Lower lobe of right lung (tissue), 2 donors: ENCODE results near the gene UMODL1. TPM values are rescaled to one million over a fixed set of nuclear protein-coding genes. Genes with fewer than 3 reads are reported as not detected.

Experiments
- ATAC-seq, 2 donors: fragments of 200-7000 bp; cut with Tn5 transposase; one replicate each; pipeline ENCODE4 v1.9.1; 2020 to 2022; ENCODE audit warnings: mild to moderate bottlenecking in 2 of 2, moderate library complexity in 2 of 2
- DNase-seq: peaks from one replicate; pipeline ENCODE4 v3.0.0-alpha.2; 2020
- H3K27ac ChIP-seq: fragments of 200-600 bp; one replicate; pipeline ENCODE4 v1.8.0; 2022
- H3K27me3 ChIP-seq: fragments of 200-600 bp; one replicate; pipeline ENCODE4 v1.8.0; 2022; ENCODE audit warnings: low read depth
- H3K36me3 ChIP-seq: fragments of 200-600 bp; one replicate; pipeline ENCODE4 v1.8.0; 2022; ENCODE audit warnings: mild to moderate bottlenecking
- H3K4me1 ChIP-seq: fragments of 200-600 bp; one replicate; pipeline ENCODE4 v1.8.0; 2022
- H3K4me3 ChIP-seq: fragments of 200-600 bp; one replicate; pipeline ENCODE4 v1.8.0; 2022; ENCODE audit warnings: mild to moderate bottlenecking
- H3K9me3 ChIP-seq: fragments of 200-600 bp; one replicate; pipeline ENCODE4 v1.8.0; 2022
- intact Hi-C: fragments of 100-400 bp; cut with DNase I; formaldehyde crosslinking; loops from one replicate; pipeline ENCODE4 v1.11.0; 2022
- long read RNA-seq: library from polyadenylated mRNA; unstranded; transcript quantifications from one replicate; pipeline ENCODE4 v2.0.0, GENCODE V29; 2021
- total RNA-seq: library from RNA; stranded (reverse); fragmentation: NEBNext Ultra II Directional; extraction: Animal tissue kit (Norgen Biotek cat#: 25700); gene quantifications from one replicate; pipeline ENCODE4 v1.2.1, GENCODE V29; 2021
- TF ChIP-seq, protein P1 (sequence below): fragments of 200-600 bp; IDR thresholded peaks from one replicate; pipeline ENCODE4 v1.8.0; 2022; ENCODE audit warnings: antibody characterized with exemption, mild to moderate bottlenecking
- donor health status: DM: no; HTN: yes; CAD: no; lungs with severe emphysema.

The UMODL1 gene, protein sequence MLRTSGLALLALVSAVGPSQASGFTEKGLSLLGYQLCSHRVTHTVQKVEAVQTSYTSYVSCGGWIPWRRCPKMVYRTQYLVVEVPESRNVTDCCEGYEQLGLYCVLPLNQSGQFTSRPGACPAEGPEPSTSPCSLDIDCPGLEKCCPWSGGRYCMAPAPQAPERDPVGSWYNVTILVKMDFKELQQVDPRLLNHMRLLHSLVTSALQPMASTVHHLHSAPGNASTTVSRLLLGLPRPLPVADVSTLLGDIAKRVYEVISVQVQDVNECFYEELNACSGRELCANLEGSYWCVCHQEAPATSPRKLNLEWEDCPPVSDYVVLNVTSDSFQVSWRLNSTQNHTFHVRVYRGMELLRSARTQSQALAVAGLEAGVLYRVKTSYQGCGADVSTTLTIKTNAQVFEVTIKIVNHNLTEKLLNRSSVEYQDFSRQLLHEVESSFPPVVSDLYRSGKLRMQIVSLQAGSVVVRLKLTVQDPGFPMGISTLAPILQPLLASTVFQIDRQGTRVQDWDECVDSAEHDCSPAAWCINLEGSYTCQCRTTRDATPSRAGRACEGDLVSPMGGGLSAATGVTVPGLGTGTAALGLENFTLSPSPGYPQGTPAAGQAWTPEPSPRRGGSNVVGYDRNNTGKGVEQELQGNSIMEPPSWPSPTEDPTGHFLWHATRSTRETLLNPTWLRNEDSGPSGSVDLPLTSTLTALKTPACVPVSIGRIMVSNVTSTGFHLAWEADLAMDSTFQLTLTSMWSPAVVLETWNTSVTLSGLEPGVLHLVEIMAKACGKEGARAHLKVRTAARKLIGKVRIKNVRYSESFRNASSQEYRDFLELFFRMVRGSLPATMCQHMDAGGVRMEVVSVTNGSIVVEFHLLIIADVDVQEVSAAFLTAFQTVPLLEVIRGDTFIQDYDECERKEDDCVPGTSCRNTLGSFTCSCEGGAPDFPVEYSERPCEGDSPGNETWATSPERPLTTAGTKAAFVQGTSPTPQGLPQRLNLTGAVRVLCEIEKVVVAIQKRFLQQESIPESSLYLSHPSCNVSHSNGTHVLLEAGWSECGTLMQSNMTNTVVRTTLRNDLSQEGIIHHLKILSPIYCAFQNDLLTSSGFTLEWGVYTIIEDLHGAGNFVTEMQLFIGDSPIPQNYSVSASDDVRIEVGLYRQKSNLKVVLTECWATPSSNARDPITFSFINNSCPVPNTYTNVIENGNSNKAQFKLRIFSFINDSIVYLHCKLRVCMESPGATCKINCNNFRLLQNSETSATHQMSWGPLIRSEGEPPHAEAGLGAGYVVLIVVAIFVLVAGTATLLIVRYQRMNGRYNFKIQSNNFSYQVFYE
- total RNA-seq = 0.50 TPM
- long read RNA-seq = 0 reads

DNA sequence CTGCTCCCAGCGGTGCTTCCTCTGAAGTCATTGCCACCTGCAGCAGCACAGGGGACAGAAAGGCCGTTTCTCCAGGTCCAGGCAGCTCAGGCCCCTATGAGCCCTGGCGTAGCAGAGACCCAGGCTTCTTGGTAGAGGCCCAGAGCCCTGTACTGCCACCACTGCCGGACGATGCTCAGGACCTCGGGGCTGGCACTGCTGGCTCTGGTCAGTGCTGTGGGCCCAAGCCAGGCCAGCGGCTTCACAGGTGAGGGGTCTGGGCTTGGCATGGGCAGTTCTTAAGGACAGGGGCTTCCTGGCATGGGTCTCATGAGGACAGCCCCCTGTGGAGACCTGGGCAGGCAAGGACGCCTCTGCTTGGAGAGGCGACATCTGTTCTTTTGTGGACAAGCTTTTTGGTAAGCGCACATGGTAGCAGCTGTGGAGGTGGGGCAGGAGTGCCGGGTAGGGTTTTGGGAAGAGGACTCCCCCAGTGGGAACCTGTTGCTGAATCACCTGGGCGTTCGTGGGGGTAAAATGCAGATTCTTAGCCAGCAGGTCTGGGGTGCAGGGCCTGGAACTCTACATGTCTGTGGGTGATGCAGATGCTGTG lies at the start of gene UMODL1:
Gene UMODL1, plus strand, starts transcription at position 172 of the 592 bp plus-strand sequence. Its CDS starts 0 bp downstream, at position 172.
- DNase-seq (no peak), ATAC-seq (no peak)
- TF ChIP-seq, protein P1, sequence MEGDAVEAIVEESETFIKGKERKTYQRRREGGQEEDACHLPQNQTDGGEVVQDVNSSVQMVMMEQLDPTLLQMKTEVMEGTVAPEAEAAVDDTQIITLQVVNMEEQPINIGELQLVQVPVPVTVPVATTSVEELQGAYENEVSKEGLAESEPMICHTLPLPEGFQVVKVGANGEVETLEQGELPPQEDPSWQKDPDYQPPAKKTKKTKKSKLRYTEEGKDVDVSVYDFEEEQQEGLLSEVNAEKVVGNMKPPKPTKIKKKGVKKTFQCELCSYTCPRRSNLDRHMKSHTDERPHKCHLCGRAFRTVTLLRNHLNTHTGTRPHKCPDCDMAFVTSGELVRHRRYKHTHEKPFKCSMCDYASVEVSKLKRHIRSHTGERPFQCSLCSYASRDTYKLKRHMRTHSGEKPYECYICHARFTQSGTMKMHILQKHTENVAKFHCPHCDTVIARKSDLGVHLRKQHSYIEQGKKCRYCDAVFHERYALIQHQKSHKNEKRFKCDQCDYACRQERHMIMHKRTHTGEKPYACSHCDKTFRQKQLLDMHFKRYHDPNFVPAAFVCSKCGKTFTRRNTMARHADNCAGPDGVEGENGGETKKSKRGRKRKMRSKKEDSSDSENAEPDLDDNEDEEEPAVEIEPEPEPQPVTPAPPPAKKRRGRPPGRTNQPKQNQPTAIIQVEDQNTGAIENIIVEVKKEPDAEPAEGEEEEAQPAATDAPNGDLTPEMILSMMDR = no peak
- H3K9me3 ChIP-seq = no peaks in the 10 kb centered on the region
- no peaks in the 10 kb centered on the region for H3K36me3 ChIP-seq
- H3K27me3 ChIP-seq = no peaks in the 10 kb centered on the region
- no peaks in the 10 kb centered on the region for H3K4me1 ChIP-seq
- intact Hi-C loops = no loop called here
- no peak within 1 kb of the TSS for H3K4me3 ChIP-seq
- no peak within 1 kb of the TSS for H3K27ac ChIP-seq

DNA sequence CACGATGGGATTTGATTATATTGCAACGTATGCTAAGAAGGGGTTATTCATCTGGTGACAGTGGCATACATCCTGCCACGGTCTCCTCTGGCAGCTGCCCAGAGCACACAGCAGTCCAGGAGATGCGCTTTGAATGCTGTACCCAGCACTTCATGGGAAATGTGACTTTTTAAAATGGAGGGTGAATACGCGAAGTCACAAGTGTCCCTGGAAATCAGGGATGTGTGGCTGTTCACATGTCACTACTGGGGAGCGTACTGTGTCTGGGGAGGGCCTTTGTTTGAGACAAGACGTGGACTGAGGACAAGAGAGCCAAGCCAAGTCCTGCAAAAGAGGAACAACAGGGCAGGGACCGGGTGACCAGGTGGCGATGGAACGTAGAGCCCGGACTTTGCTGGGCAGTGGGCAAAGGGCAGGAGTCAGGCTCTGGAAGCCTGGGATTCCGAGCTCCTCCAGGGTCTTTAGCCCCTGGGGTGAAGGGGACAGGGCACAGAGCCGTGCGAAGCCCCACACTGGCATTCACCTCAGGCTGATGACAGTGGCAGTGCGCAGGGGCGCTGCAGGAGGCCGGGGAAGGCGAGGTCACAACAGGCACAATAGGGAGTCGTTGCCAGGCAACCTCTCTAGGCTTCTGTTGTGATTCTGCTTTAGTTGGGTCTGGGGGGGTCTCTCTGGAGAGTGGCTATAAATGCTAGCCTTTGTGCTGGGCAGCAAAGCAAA lies 49.6 kb upstream of the UMODL1 start:
- Histone ChIP-seq H3K27ac (no peak overlapping the region), H3K27me3 (no peaks in the 10 kb centered on the region), H3K4me3 (no peak overlapping the region), H3K36me3 (no peaks in the 10 kb centered on the region), H3K4me1 (no peaks in the 10 kb centered on the region), H3K9me3 (no peaks in the 10 kb centered on the region)
- TF ChIP-seq, protein P1 = no peak
- DNase-seq (no peak), ATAC-seq (peak in 1 of 2 donors; percentile 16)
- intact Hi-C loops = no loop called here

DNA sequence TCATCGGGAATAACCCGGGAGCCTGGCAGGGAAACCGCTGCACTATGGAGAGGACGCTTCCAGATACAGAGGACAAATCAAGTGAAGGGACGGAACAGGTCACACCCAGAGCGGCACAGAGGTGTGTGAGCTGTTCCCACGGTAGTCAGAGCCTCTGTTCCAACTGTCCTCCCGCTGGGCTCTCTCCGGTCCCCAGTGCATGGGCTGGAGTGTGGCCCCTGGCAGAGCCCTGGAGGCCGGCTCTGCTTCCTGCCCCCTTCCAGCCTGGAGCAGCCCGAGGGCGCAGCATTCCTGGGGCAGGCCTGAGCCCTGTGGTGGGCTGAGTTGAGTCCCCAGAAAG lies 49.1 kb upstream of the UMODL1 start:
- TF ChIP-seq, protein P1 = no peak
- intact Hi-C loops = no loop called here
- Histone ChIP-seq H3K9me3 (no peaks in the 10 kb centered on the region), H3K4me3 (no peak overlapping the region), H3K27ac (no peak overlapping the region), H3K36me3 (no peaks in the 10 kb centered on the region), H3K27me3 (no peaks in the 10 kb centered on the region), H3K4me1 (no peaks in the 10 kb centered on the region)
- DNase-seq (no peak), ATAC-seq (no peak)

DNA sequence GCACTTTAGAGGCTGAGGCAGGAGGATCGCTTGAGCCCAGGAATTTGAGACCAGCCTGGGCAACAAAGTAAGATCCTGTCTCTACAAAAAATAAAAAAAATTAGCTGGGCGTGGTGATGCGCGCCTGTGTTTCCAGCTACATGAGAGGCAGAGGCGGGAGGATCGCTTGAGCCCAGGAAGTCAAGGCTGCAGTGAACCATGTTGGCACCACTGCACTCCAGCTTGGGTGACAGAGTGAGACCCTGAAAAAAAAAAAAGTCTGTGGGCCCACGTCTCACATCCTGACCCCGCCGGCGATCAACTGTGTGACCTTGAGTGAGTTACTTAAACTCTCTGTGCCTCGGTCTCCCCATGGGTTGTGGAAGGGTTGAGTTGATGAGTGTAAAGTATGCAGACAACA lies 48.2 kb upstream of the UMODL1 start:
- no peaks in the 10 kb centered on the region for H3K27me3 ChIP-seq
- no peak overlapping the region for H3K4me3 ChIP-seq
- no peak overlapping the region for H3K27ac ChIP-seq
- H3K4me1 ChIP-seq = no peaks in the 10 kb centered on the region
- H3K9me3 ChIP-seq = no peaks in the 10 kb centered on the region
- intact Hi-C loops = no loop called here
- DNase-seq = no peak
- TF ChIP-seq, protein P1 = no peak
- no peak for ATAC-seq
- H3K36me3 ChIP-seq = no peaks in the 10 kb centered on the region
